ENCODE measurements around the gene ERICH6B.

DNA sequence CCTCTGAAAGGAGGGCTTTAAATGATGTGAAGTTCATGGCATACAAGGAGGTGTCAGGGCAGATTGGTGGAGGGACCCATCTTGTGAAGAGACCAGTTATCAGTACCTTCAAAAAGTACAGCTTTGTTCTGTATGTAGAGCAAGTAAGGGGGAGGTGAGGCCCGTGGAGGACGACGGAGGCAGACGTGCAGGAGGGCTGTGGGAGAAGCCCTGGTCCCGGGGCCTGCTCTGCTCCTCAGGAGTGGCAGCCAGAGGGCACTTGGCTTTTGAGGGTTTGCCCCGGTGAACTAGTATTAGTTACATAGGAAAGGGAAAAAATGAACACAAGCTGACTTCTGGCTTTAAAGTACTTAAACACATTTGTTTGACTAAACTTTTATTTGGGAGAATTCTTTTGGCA, 108.7 kb downstream of the ERICH6B start:
- TF ChIP-seq, protein P1, sequence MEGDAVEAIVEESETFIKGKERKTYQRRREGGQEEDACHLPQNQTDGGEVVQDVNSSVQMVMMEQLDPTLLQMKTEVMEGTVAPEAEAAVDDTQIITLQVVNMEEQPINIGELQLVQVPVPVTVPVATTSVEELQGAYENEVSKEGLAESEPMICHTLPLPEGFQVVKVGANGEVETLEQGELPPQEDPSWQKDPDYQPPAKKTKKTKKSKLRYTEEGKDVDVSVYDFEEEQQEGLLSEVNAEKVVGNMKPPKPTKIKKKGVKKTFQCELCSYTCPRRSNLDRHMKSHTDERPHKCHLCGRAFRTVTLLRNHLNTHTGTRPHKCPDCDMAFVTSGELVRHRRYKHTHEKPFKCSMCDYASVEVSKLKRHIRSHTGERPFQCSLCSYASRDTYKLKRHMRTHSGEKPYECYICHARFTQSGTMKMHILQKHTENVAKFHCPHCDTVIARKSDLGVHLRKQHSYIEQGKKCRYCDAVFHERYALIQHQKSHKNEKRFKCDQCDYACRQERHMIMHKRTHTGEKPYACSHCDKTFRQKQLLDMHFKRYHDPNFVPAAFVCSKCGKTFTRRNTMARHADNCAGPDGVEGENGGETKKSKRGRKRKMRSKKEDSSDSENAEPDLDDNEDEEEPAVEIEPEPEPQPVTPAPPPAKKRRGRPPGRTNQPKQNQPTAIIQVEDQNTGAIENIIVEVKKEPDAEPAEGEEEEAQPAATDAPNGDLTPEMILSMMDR (IDR thresholded peaks at IDR 0.05; ENCODE audit: low read depth, low read length, poor library complexity, severe bottlenecking): no peak
- TF ChIP-seq EZH2phosphoT487 (IDR thresholded peaks at IDR 0.05; ENCODE audit: borderline replicate concordance, low read length): no peak
